ENCODE data around the gene CFAP74.
"Not testable (repeated sequence)": the region's sequence is repeated elsewhere in the genome, so short reads cannot be mapped to it uniquely, and the experiment has no call there.

The CFAP74 gene

GRCh38 chr1:1985375-1986050, 18.1 kb downstream of the CFAP74 start:
- no peak for DNase-seq (ENCODE audit: low read depth, low spot score)

GRCh38 chr1:1984560-1985070, 19.0 kb downstream of the CFAP74 start:
- DNase-seq (ENCODE audit: low read depth, low spot score), result no peak

- DNase-seq (ENCODE audit: low read depth, low spot score), result no peak
Measured at GRCh38 chr1:1982379-1983232, 21.0 kb downstream of the CFAP74 start.

GRCh38 chr1:1981631-1982327, 21.8 kb downstream of the CFAP74 start:
- not testable (repeated sequence) for DNase-seq (ENCODE audit: low read depth, low spot score)

DNA sequence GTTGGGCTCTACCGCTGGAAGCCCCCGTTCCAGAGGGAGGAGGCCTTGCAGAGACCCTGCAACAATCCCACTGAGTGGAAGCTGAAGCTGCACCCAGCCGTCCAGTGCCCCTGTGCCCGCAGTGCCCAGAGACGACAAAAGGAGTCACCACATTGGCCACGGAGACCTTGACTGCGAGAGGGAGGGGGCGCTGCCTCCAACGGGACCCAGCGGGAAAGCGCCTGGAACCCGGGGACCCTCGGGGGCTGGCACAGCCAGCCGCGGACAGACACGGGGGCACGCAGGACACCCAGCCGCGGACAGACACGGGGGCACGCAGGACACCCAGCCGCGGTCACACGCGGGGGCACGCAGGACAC, 22.5 kb downstream of the CFAP74 start:
- DNase-seq (ENCODE audit: low read depth, low spot score), result no peak

DNA sequence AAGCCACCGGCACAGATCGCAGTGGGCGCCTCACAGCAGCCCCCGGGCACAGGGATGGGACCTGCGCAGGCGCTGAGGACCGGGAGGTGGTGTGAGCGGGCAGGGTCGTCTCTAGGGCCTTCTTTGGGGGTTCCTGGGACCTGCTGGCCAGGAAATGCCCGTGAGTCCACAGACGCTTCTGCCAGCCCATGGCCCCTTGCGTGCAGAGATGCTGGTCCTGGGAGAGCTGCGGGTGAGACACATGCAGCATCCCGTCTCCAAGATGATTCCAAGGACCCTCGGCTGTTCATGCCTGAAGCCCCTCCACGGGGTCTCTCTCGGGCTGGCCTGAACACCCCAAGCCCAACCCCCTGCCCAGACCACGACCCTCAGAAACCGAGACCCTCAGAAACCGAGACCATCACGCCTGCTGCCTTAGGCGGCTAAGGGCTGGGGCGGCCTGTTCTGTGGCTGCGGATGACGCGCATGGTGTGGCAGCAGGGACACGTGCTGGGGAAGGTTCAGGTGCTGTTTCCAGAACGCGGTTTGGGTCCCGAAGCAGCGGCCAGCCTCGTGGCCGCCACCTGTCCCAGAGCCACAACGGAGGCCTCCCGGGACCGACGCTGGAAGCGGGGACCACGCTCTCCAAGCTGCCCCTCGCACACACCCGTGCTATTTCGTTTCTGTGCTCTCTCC, 23.0 kb downstream of the CFAP74 start:
- no peak for DNase-seq (ENCODE audit: low read depth, low spot score)

DNA sequence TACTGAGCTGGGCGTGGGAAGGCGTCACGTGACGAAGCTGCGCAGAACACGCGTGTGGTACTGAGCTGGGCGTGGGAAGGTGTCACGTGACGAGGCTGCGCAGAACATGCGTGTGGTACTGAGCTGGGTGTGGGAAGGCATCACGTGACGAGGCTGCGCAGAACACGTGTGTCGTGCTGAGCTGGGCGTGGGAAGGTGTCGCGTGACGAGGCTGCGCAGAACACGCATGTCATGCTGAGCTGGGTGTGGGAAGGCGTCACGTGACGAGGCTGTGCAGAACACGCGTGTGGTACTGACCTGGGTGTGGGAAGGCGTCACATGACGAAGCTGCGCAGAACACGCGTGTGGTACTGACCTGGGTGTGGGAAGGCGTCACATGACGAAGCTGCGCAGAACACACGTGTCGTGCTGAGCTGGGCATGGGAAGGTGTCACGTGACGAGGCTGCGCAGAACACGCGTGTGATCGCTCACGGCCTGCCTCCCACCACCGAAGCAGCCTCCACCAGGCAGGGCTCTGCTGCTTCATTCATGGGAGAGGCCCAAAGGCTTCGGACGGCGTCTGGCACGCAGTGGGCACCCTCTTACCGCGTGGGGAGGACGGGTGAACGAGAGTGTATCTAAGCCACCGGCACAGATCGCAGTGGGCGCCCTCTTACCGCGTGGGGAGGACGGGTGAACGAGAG, 24.0 kb downstream of the CFAP74 start:
- DNase-seq (ENCODE audit: low read depth, low spot score), result no peak

GRCh38 chr1:1978690-1979481, 24.7 kb downstream of the CFAP74 start:
- DNase-seq (ENCODE audit: low read depth, low spot score), result not testable (repeated sequence)

- no peak for DNase-seq (ENCODE audit: low read depth, low spot score)
Measured at GRCh38 chr1:1978108-1978507, 25.5 kb downstream of the CFAP74 start.

DNA sequence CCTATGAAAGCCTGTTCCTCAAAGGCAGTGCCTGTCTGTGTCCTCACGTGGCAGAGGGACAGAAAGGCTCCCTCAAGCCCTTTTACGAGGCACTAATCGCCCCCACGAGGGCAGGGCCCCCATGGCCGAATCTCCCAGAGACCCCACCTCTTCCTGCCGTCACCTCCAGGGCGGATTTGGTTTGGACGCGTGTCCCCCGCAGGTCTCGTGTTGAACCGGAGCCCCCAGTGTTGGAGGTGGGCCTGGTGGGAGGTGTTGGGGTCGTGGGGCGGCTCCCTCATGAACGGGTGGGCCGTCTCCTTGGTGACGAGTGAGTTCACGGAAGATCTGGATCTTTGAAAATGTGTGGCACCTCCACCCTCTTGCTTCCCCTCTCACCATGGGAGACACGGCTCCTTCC, 27.6 kb downstream of the CFAP74 start:
- no peak for DNase-seq (ENCODE audit: low read depth, low spot score)

DNA sequence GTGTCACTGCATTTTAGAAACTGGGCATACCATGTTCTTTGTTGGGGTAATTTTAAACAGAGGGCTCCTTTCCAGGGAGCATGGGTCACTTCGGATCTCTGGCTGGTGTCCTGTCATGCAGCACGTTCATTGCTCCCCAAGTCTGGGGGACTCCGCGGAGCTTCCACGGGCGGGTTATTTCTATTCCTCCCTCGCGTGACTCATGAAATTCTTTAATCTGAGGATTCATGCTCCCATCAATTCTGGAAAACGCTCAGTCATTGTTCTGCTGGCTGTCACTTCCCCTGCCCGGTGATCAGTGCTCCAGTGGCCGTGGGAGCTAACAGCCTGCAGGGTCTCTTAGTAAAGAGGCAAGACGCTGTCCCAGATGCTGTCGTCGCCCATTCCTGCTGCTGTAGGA, 28.1 kb downstream of the CFAP74 start:
- DNase-seq (ENCODE audit: low read depth, low spot score), result no peak

DNA sequence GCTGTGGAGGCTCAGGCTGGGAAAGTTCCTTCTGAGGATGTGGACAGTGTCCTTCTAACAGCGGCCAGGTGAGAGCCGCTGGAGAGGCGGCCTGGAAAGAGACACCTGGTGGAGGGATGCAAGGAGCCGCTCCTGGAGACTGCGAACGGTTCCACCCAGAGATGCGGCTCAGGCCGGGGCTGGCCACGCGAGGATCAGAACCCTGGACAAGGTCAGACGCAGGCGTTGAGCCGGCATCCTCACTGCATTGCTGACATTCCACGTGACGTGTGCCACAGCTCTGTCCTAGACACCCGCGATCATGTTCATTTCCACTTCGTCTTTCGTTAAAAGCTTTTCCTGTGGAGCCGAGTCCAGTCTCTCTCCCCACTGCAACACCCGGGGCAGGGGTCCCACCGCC, 28.8 kb downstream of the CFAP74 start:
- no peak for DNase-seq (ENCODE audit: low read depth, low spot score)

- no peak for DNase-seq (ENCODE audit: low read depth, low spot score)
Measured at GRCh38 chr1:1973716-1974642, 29.6 kb downstream of the CFAP74 start.

GRCh38 chr1:1972976-1973715, 30.4 kb downstream of the CFAP74 start:
- no peak for DNase-seq (ENCODE audit: low read depth, low spot score)

DNA sequence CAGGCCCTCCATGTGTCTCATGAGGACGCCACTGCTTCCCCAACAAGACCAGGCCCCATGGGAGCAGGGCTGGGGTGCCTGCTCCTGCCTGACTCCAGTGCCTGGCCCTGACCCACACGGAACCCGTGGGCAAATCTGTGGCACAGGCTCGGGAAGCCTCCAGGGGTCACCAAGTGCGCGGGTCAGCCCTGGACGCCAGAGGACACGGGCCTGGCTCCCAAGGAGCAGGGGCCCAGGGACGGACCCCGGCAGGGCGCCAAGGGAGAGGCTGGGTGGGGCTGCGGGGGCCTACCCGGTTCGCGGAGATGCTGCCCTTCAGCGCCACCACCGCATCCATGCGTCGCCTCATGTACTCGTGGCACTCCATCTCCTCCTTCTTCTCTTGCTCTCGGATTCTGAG, 31.9 kb downstream of the CFAP74 start:
- no peak for DNase-seq (ENCODE audit: low read depth, low spot score)

GRCh38 chr1:1971017-1971416, 32.6 kb downstream of the CFAP74 start:
- DNase-seq (ENCODE audit: low read depth, low spot score), result no peak

- DNase-seq (ENCODE audit: low read depth, low spot score), result no peak
Measured at GRCh38 chr1:1969953-1970716, 33.5 kb downstream of the CFAP74 start.

GRCh38 chr1:1969505-1969900, 34.1 kb downstream of the CFAP74 start:
- DNase-seq (ENCODE audit: low read depth, low spot score), result no peak
